Astrocyte of the spinal cord (primary cell): ENCODE results near the gene LSAMP.
A peak's percentile ranks its signal among the peaks of the same experiment; 100 is the strongest.

ENCODE experiments used
- DNase-seq: peaks from one replicate; pipeline ENCODE4 v3.0.0; 2011; ENCODE audit warnings: low read depth, low spot score
- H3K4me3 ChIP-seq: 2 replicates; pipeline ENCODE4 v1.5.1; 2011; ENCODE audit warnings: low read depth, mild to moderate bottlenecking, low read length, moderate library complexity
- in situ Hi-C: cut with HindIII; loops from 2 replicates; pipeline ENCODE4 v1.10.0; 2017; ENCODE audit warnings: low sequenced_read_pairs
- TF ChIP-seq, protein P1 (sequence below): IDR thresholded peaks from 2 replicates; pipeline ENCODE4 v1.5.1; 2012; ENCODE audit warnings: low read depth, mild to moderate bottlenecking, low read length, inconsistent platforms

LSAMP gene

DNA sequence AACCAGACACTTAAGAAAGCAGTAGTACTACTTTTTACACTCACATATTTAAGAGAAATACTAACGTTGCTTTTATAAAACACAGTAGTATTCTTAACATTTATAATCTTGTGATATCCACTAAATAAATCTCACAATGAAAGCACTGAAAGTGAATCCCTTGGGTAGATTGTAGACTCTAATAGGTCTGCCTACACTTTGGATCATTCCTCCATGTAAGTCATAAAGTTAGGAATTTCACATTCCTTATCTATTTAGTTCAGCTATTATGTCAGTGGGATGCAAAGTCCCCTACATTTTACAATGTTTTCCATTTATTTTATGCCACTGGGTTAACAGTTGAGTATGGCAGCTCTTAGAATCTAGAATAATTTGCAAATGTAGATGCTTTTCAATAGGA is 330.7 kb downstream of the LSAMP start:
- in situ Hi-C loops: no loop called here
- DNase-seq: no peak
- TF ChIP-seq, protein P1, sequence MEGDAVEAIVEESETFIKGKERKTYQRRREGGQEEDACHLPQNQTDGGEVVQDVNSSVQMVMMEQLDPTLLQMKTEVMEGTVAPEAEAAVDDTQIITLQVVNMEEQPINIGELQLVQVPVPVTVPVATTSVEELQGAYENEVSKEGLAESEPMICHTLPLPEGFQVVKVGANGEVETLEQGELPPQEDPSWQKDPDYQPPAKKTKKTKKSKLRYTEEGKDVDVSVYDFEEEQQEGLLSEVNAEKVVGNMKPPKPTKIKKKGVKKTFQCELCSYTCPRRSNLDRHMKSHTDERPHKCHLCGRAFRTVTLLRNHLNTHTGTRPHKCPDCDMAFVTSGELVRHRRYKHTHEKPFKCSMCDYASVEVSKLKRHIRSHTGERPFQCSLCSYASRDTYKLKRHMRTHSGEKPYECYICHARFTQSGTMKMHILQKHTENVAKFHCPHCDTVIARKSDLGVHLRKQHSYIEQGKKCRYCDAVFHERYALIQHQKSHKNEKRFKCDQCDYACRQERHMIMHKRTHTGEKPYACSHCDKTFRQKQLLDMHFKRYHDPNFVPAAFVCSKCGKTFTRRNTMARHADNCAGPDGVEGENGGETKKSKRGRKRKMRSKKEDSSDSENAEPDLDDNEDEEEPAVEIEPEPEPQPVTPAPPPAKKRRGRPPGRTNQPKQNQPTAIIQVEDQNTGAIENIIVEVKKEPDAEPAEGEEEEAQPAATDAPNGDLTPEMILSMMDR: no peak
- H3K4me3 ChIP-seq: no peak overlapping the region

DNA sequence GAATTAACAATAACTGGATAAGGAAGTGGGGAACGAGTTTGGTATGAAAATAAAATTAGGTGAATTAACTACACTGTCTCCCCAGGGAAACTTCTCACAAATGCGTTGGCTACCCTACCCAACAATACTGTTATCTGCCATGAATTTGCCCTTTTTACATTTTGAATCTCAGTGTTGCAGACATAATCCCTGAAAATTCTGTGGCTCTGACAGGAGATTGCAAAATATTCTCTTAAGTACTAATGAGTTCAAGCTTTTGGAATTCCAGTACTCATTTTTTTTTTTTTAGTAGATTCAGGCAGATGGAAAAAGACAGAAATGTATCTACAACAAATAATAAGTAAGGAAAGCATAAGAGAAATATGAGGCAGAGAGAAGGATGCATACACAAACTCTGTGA is 332.6 kb downstream of the LSAMP start:
- TF ChIP-seq, protein P1: no peak
- peak; percentile 8 for DNase-seq
- in situ Hi-C loops: no loop called here
- no peak overlapping the region for H3K4me3 ChIP-seq

DNA sequence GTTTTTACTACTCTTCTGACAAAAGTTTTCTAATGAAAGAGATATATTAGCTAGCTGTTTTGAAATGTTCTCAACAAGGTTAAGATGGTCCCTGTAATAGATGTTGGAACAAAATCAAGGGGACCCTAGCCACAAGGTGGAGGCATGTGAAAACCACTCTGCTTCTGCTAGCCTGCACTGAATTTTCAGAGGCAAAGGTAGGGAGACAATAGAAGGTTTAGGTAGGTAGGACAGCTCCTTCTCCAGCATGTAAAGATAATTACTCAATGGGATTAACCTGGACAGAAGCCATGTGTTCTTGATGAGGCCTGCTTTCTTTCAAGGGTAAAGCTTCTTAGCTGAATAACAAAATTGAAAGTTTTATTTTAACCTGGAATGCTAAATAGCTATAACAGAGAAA is 333.5 kb downstream of the LSAMP start:
- DNase-seq: no peak
- in situ Hi-C loops: no loop called here
- TF ChIP-seq, protein P1: no peak
- H3K4me3 ChIP-seq: no peak overlapping the region

DNA sequence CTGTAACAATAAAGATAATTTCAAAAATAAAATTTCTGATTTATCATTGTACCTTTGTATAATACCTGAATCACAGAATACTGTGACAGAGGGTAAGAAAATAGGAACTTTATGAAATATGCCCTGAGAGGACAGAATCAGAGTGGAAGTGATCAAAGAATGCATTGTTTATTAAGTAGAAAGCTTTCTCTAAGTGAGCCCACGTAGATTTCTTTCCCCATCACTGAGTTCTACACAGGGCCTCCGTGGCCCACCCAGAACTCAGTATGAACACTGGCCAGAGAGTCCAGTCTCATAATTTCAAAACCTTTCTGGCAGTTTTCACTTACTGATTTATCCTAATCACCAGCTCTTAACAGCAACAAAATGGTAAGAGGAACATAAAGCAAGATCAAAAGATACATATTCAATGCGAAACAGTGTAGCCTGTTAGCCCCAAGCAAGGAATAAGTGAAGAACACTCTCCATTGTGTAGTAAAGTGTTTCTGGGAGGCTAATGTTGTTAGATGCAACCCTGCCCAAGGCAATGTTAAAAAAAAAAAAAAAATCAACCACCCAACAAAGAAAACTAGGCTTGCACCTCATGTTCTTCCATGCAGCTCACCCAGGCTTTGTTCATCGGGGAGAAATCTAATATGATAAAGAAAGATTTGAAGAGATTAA is 341.3 kb downstream of the LSAMP start:
- no peak for DNase-seq
- TF ChIP-seq, protein P1: no peak
- in situ Hi-C loops: no loop called here
- no peak overlapping the region for H3K4me3 ChIP-seq

DNA sequence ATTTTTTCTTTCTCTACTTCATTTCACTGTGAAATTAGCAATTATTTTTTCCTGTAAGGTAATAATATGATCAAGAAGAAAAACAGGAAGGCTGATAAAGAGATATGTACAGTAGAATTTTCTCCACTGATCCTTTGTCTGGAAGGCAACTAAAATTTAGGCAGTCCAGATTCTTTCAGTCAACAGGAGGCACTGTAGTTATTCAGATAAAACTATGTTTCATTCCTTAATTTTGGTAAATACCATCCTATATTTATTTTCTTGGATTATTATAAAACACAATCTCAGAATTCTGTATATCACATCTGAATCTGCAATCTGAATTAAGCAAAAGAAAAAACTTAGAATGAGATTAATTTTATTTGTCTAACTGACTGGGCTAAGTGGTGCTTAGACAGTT is 343.2 kb downstream of the LSAMP start:
- no peak overlapping the region for H3K4me3 ChIP-seq
- in situ Hi-C loops: no loop called here
- no peak for DNase-seq
- TF ChIP-seq, protein P1: peak; percentile 16

DNA sequence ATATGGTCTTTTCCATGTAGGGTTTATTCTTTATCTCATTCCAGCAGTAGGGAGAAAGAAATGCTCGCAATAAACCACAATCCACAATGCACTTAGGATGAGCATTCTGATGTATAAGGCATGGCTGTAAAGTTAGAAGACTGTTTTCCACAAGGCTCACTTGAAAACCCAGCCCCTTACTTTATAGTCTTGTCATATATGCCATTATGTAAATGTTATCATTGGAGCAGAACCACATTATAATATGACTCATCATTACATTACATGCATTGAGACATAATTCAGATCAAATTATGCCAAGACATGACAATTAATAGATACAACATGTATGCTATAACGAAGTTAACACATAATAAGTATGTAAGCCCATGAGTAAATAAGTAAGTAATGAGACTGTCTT is 348.1 kb downstream of the LSAMP start:
- in situ Hi-C loops: no loop called here
- TF ChIP-seq, protein P1: no peak
- no peak for DNase-seq
- no peak overlapping the region for H3K4me3 ChIP-seq
